ENCODE results near the gene SLC39A7.

Gene SLC39A7

GRCh38 chr6:33169291-33170175 is 31.1 kb upstream of the SLC39A7 start:
- DNase-seq (ENCODE audit: low read depth in 4 of 4, low spot score in 1 of 4), result no peak

- DNase-seq (ENCODE audit: low read depth in 4 of 4, low spot score in 1 of 4), result no peak
Measured at GRCh38 chr6:33170176-33171015, 30.3 kb upstream of the SLC39A7 start.

GRCh38 chr6:33171016-33171879 is 29.4 kb upstream of the SLC39A7 start:
- no peak for DNase-seq (ENCODE audit: low read depth in 4 of 4, low spot score in 1 of 4)

- DNase-seq (ENCODE audit: low read depth in 4 of 4, low spot score in 1 of 4), result no peak
Measured at GRCh38 chr6:33171880-33172687, 28.6 kb upstream of the SLC39A7 start.

- DNase-seq (ENCODE audit: low read depth in 4 of 4, low spot score in 1 of 4), result no peak
Measured at GRCh38 chr6:33172688-33173534, 27.8 kb upstream of the SLC39A7 start.

- no peak for DNase-seq (ENCODE audit: low read depth in 4 of 4, low spot score in 1 of 4)
Measured at GRCh38 chr6:33173535-33174180, 27.0 kb upstream of the SLC39A7 start.

GRCh38 chr6:33174784-33175183 is 25.9 kb upstream of the SLC39A7 start:
- DNase-seq (ENCODE audit: low read depth in 4 of 4, low spot score in 1 of 4), result no peak

- DNase-seq (ENCODE audit: low read depth in 4 of 4, low spot score in 1 of 4), result no peak
Measured at GRCh38 chr6:33175436-33176069, 25.1 kb upstream of the SLC39A7 start.

- no peak for DNase-seq (ENCODE audit: low read depth in 4 of 4, low spot score in 1 of 4)
Measured at GRCh38 chr6:33176906-33177305, 23.8 kb upstream of the SLC39A7 start.

GRCh38 chr6:33177552-33178446 is 22.9 kb upstream of the SLC39A7 start:
- no peak for DNase-seq (ENCODE audit: low read depth in 4 of 4, low spot score in 1 of 4)

- no peak for DNase-seq (ENCODE audit: low read depth in 4 of 4, low spot score in 1 of 4)
Measured at GRCh38 chr6:33178755-33179475, 21.8 kb upstream of the SLC39A7 start.

GRCh38 chr6:33181141-33181540 is 19.5 kb upstream of the SLC39A7 start:
- no peak for DNase-seq (ENCODE audit: low read depth in 4 of 4, low spot score in 1 of 4)

- DNase-seq (ENCODE audit: low read depth in 4 of 4, low spot score in 1 of 4), result no peak
Measured at GRCh38 chr6:33183071-33183683, 17.5 kb upstream of the SLC39A7 start.

GRCh38 chr6:33185190-33185589 is 15.5 kb upstream of the SLC39A7 start:
- DNase-seq (ENCODE audit: low read depth in 4 of 4, low spot score in 1 of 4), result no peak

GRCh38 chr6:33185654-33186187 is 14.9 kb upstream of the SLC39A7 start:
- DNase-seq (ENCODE audit: low read depth in 4 of 4, low spot score in 1 of 4), result no peak

- DNase-seq (ENCODE audit: low read depth in 4 of 4, low spot score in 1 of 4), result no peak
Measured at GRCh38 chr6:33187809-33188208, 12.9 kb upstream of the SLC39A7 start.
